GM18520 (cell line): Measurements from ENCODE around the gene IL2RG.

ENCODE experiments used
- ATAC-seq: cut with Tn5 transposase; IDR thresholded peaks from one replicate; pipeline ENCODE4 v1.9.1; 2021; ENCODE audit not compliant: unreplicated experiment

Gene IL2RG

DNA sequence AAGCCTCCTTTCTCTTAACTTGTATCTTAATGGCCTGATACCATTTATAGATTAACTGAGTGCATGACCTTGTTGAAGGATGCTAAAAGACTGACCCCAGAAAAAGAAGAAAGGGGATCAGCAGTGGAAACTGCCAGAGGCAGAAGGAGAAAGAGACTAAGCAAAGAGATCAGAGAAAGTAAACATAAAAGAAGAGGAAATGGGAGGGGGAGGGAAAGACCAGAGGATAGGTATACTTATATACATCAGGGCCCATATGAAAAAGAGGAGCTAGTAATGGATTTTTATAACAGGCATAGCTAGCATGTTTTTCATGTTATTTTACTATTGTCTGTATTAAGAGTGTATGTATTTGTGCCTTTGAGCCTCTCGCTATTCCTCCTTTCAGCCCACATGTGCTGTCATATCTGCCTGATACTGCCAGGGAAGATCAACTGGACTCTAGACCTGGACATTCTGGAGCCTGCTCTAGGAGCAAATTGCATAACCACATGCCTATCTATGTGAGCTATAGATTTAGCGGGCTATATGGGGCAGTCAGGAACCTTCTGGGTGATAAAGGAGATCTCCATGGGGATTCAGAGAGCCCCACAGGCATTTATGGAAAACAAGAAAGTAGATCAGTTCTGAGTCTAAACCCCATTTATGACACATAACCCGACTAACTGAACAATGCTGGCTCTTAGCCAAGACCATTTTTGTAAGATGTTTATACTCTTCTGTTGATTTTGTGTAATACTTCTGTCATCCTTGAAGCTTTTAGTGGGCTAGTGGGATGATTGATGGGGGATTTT, 29.9 kb downstream of the IL2RG start:
- ATAC-seq: no peak

DNA sequence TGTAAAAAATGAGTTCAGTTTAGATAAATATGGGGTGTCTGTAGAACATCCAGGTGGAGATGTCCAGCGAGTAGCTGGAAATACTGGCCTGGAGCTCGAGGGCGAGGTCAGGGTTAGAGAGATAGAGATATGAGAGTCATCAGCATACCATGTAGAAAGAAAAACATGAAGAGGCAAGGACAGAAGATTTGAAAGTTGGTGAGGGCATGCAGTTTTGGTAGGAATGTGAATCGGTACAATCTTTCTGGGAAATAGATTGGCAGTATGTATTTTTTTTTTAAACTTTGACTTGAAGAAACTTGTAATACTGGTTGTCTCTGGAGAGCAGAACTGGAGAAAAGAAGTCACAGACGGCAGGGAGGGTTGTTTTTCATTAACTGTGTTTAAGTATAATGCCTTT, 40.8 kb downstream of the IL2RG start:
- no peak for ATAC-seq

DNA sequence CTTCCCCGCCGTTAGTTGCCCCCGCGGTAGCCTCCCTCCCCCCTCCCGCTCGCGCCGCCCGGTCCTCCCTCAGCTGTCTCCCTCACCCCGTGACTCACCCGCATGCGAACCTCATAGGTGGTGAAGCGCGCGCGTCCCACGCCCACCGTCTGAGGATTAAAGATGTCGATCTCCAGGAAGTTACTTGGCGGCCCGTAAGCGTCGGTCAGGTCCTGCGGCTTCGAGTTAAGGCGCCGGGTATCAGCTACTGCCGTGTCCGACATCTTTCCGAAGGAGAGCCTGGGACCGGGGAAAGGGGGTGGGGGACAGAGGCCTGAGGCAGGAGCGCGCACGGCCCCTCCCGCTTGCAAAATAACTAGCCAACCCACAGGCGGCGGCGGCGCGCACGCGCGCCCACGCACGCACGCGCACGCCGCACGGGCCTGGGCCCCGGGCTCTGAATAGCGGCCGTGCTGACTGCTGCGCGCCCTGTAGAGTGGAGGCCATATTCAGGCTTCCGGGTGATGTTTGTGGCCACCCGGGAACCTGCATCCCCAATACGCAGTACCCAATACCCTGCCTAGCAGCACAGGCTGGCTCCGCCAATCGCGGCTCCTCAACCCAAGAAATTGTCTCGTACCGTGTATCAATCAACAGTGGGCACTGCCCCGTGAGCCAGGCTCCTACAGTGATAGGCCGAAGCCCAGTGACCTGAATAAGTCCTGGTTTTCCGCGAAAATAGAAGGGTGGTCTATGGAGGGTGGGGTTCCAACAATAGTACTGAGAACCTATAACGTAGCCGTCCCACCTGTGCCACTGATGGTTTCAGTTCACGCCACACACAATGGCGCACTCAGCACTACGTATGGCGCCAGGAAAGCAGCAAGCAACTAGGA, 43.1 kb downstream of the IL2RG start, which contains the start of gene SNX12:
Gene SNX12, minus strand, starts transcription at position 291 of the 875 bp plus-strand sequence. Its CDS starts 28 bp downstream, at position 263.
- peak; percentile 99 for ATAC-seq

DNA sequence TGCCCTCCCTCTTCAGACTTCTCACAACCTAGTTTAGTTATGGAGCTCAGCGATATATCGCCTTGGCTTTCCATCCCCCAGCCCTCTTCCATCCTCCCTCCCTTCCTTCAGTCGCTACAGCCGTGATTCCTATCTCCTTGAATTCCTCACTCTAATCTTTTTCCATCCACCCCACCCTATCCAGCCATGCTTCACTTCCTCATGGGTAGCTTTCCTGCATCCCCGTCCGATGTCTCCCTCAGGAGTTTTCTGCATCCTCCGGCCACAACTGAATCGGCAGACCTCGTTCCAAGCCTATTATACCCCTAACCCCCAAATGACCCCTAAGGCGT, 43.7 kb downstream of the IL2RG start:
- ATAC-seq: no peak

DNA sequence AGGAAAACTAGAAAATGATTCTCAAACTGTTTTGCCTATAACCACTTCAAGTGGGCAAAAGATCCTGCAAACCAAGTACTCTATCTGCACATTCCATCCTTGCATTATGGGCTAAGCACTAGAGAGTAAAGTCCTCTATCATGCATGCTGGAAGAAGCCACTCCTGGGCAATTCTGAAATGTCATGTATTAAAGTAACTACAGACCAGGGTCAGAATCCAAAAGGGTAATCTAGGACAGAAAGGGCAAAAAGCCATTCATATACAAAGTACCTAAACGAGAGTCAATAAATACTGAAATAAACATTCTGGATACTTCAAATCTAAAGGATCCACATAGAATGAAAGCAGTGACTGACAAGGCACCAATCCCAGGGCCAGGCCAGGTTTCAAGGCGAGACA, 44.3 kb downstream of the IL2RG start:
- ATAC-seq: no peak

DNA sequence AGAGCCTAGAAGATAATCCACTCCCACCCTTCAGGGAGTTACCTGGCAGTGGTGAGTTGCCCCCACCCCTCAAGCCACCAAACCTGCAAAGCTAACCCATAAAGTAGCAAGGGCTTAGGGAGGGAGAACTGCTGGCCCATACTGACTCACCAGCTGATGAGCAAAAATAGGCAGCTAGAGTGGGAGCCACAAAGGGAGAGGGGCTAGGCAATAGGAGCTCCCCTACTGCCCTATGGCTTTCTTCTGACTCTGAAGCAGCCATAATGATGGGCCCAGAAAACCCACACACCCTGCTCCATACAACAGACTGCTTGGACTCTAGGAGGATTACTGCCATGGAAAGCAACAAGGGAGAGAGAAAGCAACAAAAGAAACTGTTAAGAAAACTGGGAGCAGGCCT, 51.2 kb downstream of the IL2RG start:
- ATAC-seq: no peak

DNA sequence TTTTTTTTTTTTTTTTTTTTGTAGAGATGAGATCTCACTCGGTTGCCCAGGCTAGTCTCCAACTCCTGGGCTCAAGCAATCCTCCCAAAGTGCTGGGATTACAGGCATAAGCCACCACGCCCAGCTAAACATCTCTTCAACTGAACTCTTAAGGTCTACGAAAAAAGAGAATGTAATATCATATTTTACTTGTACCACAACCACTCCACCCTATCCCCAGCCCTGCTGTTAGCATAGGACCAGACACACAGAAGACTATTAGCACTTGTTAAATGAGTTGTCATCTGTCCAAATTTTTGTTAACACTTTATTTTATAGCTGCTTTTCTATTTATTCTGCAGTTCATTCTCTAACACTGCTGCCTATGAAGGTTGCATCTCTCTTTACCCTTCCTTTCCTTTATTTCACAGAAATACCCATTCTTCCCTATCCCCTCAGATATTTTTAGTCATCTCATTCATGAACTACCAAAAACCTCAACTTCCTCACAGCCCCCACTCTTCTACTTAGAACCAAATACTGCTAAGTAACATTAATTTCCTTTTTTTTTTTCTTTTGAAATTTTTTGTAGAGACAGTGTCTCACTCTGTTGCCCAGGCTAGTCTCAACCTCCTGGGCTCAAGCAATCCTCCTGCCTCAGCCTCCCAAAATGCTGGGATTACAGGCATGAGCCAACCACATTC, 53.4 kb downstream of the IL2RG start:
- ATAC-seq: no peak
